Measurements from ENCODE around the gene BCORL1.
A peak's percentile ranks its signal among the peaks of the same experiment; 100 is the strongest.

BCORL1 gene

GRCh38 chrX:130066975-130067615 lies 84.7 kb downstream of the BCORL1 start:
- DNase-seq (ENCODE audit: low read depth), result no peak

GRCh38 chrX:130071611-130072344 lies 89.3 kb downstream of the BCORL1 start:
- no peak for DNase-seq (ENCODE audit: low read depth)

GRCh38 chrX:130072345-130072740 lies 89.9 kb downstream of the BCORL1 start:
- DNase-seq (ENCODE audit: low read depth), result no peak

GRCh38 chrX:130075777-130076176 lies 93.3 kb downstream of the BCORL1 start:
- DNase-seq (ENCODE audit: low read depth), result no peak

- peak; percentile 45 for DNase-seq (ENCODE audit: low read depth)
These were observed 97.5 kb downstream of the BCORL1 start for GRCh38 chrX:130079824-130080406.

DNA sequence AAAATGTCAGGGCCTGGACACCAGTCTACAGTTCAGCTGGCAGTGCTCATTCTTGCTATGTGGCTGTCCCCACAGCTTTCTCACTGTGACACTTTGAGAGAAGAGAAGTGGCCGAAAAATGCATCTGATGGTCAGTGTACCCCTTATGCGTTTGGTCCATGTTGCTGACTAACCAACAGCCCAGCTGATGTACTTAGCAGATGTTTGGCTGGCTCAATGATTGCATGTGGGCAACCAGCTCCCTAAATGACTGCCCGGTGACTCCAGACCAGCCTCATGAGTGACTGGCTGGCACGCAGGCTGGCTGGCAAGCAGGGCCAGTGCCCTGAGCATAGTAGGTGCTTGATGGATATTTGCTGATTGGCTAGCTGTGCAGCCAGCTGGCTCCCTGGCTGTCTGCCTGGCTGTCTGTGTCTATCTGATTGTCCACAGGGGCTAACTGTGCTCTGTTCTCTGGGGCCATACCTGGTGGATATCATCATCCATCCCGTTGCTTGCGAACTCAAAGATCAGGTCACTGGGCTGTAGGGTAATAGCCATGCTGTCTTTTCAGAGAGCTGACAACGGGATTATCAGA lies 98.4 kb downstream of the BCORL1 start:
- DNase-seq (ENCODE audit: low read depth), result no peak

DNA sequence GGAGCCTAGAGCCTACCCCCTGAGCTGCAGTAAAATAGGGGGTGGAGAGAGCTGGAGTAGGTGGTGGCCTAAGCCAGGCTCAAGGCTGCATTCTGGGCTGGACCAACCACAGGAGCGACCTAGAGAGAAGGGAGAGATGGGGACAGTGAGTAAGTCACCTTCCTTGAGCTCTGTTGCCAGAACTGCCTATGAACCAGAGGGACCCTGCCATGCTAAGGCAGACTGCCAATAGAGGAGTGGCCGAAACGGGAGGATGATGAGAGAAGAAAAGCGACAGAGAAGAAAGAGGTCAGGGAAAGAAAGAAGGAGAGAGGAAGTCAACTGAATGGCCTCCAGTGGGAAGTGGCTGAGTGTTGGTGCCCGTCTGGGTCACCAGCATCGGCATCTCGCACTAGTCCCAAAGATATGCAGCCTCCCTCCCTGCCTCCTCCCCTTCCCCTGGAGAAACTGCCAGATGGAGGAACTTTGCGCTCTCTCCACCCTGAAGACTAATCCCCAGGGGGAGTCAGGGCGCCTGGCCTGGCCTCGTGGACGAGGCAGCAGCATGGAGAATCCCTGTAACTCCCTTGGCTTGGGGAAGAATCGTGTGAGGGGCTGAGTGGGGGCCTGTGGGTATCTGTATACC lies 99.1 kb downstream of the BCORL1 start:
- DNase-seq (ENCODE audit: low read depth), result no peak

DNA sequence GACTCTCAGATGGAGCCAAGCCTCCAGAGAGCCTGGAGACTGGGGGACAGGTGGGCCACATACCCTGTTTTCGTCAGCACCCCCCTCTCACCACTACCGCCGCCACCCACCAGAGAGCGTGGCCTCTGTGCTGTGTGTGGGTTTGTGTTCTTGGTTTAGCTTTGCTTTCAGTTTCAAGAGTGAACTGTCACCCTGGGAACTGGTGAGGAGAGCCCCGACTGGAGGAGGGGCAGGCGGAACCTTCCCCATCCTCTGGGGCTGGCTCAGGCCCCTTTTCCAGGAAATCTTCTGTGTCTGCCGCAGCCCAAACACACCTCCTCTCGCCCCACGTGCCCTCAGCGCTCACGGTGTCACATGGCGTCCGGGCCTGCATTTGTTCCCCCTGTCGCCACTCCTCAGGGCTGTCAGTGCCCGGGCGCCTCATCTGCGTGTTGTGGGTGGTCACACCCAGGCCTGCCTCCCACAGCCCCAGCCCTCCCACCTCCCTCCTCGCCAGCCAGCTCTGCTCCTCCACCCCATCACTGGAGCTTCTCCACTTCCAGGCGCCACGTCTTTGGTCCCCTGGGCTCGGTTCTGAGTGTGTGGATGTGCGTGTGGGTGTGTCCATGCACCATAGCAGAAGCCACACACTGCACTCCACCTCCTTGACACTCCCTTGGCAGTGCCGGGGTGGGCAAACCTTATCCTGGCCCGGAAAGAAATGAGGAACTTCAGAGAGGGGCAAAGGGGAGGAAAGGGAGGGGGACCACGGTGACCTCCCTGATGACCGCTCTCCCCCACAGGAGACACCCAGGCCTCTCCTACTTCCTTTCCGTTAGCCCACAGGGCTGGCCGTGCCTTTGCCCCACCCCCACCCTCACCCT lies 100.0 kb downstream of the BCORL1 start:
- DNase-seq (ENCODE audit: low read depth), result peak; percentile 66

- DNase-seq (ENCODE audit: low read depth), result no peak
These were observed 100.7 kb downstream of the BCORL1 start for GRCh38 chrX:130083107-130083490.

DNA sequence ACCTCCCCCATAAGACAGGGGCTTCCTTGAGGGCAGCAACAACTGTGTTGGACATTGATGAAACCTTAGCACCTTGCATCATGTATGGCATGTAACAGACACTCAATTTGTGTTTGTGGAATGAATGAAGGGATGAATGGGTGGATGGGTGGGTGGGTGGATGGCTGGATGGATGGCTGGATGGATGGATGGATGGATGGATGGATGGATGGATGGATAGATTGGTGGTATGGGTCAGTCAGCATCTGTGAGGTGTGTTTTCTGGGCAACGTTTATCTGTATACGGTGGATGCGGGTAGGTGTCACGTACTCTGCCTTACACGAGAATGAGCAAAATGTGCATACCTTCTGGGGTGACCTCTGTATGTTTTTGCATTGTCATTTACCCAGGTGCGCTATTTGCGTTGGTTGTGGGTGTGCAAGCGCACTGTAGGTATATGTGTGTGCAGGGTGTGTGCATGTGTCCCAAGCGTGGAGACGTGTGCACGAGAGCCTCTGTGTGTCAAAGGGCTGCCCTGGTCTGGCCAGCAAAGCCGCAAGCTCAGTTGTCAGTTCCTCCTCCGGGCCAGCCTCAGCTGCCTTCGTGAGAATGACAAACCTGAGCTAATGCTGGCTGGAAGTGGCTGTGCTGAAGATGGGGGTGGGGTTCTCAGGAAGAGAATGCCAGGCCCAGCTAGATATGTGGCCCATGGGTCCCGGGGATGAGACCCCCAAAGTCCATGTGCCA lies 101.4 kb downstream of the BCORL1 start:
- no peak for DNase-seq (ENCODE audit: low read depth)

GRCh38 chrX:130084631-130085237 lies 102.3 kb downstream of the BCORL1 start:
- no peak for DNase-seq (ENCODE audit: low read depth)

DNA sequence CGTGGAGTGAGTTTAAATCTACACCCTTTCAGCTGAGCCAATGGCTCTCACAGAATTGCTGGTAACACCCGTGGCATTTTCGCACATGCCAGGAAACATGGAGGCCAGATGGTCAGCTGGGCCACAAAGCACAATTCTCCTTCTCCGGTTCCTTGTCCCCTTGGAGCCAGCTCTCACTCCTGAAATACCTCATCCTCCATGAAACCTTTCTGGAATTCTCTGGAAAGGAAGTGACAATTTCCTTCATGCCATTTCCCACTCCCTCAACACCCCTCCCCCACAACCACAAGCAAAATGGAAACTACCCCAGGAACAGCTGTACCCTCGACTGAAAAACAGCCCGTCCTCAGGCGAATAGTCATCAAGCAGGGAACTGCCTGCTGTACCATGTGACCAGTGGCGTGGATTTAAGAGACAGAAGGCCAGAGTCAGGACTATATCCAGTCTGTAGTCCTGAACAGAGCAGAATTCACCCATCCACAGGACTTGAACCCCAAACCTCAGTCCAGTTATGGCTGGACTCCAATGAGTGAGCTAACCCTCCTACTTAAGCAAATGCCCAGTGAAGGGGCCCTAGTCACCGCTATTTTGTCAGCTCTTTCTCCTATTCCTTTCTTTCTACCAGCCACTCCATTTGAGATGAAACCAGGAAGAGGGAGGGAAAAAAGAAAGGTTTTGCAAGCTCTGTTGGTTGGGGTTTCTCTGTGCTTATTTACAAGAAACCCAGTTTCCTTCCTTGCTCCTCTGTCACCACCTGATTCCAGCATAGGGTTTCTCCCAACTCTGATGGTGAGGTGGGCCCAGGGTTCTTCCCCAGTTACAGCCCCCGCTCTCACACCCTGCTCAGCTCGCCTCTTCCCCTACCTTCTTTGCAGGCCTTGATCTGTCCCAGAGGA lies 103.4 kb downstream of the BCORL1 start:
- no peak for DNase-seq (ENCODE audit: low read depth)

GRCh38 chrX:130086447-130087206 lies 104.2 kb downstream of the BCORL1 start:
- peak; percentile 45 for DNase-seq (ENCODE audit: low read depth)

DNA sequence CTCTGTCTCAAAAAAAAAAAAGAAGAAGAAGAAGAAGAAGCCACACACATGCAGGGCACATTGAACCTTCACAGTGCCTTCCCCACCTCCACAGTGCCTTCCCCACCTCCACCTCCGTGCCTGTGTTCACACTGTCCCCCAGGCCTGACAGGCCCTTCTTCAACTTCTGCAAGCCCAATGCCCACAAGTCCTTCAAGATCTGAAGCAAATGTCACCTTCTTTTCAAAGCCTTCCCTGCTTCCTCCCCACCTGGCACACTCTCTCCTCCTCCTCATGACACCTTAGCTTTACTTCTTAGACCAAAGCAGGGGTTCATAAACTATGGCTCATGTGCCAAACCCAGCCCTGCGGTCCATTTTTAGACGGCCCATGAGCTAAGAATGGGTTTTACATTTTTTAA lies 107.9 kb downstream of the BCORL1 start:
- no peak for DNase-seq (ENCODE audit: low read depth)

DNA sequence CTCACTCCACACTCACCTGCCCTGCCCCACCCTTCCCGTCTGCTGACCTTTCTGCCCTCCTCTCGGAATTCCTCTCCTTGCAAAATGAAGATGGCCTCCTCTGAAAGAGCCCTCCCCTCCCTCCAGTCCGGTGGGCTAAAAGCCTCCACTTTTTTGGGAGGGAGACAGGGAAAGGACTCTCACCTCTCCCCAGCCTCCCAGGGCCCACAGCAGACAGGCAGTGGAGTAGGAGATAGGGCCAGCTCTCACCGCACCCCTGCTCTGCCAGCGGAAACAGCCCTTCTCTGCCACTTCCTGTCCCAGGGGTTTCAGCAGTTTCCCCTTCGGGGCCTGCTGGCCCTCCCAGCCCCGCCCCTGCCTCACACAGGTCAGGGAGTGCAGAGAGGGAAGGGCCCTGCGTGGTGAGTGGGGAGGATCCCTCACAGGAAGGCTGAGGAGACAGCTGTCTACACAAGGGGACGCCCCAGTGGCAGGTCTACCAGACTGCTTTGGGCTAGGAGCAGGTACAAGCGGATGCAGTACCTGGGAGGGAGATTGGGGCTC lies 109.6 kb downstream of the BCORL1 start:
- peak; percentile 73 for DNase-seq (ENCODE audit: low read depth)

DNA sequence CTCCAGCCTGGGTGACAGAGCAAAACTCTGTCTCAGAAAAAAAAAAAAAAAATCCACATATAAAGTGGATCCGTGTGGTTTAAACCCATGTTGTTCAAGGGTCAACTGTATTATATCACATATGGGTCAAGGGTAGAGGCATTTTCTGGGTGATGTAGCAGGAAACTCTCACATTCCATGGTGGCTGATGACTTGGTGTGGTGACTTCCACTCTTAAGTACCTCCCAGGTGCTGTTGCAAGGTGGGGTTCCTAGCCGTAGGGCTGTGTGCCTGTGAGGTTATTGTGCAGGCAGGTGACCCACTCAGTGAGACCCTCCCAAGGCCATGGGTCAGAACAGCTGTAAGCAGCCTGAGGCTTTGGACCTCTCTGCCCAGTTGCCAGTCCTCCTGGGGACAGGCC lies 110.8 kb downstream of the BCORL1 start:
- no peak for DNase-seq (ENCODE audit: low read depth)

DNA sequence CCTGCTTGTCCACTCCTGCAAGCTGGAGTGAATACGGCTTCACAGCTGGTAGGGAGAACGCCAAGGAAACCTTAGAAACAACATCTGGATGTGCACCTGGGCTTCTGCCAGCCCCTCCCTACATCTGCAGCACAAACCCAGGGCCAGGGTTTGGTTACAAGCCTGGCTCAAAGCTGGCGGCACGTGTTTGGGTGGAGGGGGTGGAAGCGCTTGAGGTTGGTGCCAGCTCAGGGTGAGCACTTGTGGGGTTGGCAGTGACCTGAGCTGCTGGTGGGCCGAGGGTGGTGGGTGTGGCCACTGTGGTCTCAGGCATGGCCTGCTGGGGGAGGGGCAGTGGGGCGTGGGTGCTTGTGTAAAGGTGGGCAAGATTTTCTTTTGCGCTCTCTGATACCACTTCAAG lies 112.3 kb downstream of the BCORL1 start:
- DNase-seq (ENCODE audit: low read depth), result no peak

DNA sequence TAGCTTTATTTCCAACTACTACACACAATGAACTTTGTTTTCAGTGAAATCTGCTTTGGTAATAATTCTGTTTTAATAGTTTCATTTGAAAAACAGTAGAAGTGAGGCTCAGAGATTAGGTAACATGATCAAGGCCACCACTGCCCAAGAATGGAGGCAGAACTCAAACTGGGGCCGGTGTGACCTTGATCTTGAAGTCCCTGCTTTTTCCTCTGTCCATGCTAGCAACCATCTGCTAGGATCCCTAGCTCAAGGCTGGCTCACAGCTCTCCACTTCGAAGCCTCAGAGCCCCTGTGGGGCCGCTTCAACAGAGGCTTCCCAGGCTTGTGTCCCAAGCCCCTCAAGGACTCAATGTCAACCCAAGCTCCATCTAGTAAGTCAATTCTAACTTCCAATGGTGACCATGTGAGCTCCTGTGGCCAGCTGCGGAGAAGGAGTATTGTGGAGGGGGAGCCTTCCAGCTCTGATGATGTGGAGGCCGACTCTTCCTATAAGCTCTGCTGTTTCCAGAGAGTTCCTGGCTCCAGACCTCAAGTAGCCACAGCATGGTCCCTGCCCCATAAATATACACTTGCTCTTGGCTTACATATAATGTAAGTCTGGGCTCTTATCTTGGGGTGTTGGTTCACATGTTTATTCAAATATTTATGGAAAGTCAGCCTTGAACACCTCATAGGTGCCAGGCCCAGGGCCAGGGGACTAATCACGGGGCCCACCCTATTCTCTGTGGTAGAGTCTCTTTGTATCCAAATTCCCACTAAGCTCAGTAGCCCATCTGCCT lies 113.0 kb downstream of the BCORL1 start:
- no peak for DNase-seq (ENCODE audit: low read depth)
